GM12872 (cell line): ENCODE data around the gene PPP2R5B.

Source experiments
- TF ChIP-seq, protein P1 (sequence below): IDR thresholded peaks from 3 replicates; pipeline ENCODE4 v1.5.1; 2011; ENCODE audit warnings: low read depth, mild to moderate bottlenecking, low read length, moderate library complexity; ENCODE audit not compliant: insufficient read depth

Gene PPP2R5B

GRCh38 chr11:64885367-64886286 lies 38.9 kb upstream of the PPP2R5B start:
- TF ChIP-seq, protein P1, sequence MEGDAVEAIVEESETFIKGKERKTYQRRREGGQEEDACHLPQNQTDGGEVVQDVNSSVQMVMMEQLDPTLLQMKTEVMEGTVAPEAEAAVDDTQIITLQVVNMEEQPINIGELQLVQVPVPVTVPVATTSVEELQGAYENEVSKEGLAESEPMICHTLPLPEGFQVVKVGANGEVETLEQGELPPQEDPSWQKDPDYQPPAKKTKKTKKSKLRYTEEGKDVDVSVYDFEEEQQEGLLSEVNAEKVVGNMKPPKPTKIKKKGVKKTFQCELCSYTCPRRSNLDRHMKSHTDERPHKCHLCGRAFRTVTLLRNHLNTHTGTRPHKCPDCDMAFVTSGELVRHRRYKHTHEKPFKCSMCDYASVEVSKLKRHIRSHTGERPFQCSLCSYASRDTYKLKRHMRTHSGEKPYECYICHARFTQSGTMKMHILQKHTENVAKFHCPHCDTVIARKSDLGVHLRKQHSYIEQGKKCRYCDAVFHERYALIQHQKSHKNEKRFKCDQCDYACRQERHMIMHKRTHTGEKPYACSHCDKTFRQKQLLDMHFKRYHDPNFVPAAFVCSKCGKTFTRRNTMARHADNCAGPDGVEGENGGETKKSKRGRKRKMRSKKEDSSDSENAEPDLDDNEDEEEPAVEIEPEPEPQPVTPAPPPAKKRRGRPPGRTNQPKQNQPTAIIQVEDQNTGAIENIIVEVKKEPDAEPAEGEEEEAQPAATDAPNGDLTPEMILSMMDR = no peak

- TF ChIP-seq, protein P1 = no peak
These were observed 37.2 kb upstream of the PPP2R5B start for GRCh38 chr11:64887234-64887756.

DNA sequence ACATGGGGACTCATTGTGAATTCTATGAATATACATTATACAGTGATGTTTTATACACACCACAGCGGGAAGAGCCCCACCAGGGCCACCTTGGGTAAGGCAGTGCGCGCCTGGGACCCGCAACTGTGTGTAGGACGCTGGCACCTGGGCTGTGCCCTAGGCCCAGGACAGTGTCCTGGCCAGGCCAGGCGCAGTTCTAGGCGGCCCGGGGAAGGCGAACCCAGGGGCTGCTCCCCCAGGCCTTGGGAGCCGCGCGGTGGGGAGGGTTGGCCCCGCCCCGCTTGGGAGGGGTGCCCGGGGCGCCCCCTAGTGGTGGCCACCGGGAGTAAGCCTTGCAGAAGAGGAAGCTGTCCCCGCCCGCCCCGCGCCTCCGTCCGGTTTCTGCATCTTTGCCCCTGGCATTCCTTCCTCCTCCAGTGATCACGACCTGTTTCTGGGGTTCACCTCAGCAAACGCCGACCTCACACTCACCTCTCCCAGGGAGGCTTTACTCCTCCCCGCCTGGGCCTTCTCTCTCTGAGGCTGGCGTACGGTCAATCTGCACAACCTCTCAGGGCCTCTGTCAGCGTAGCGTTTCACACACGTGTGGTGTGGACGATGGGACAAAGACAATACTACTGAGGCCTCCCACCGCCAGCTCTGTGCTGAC lies 36.6 kb upstream of the PPP2R5B start:
- TF ChIP-seq, protein P1 = peak; percentile 90

GRCh38 chr11:64888406-64888728 lies 36.1 kb upstream of the PPP2R5B start:
- TF ChIP-seq, protein P1 = no peak

DNA sequence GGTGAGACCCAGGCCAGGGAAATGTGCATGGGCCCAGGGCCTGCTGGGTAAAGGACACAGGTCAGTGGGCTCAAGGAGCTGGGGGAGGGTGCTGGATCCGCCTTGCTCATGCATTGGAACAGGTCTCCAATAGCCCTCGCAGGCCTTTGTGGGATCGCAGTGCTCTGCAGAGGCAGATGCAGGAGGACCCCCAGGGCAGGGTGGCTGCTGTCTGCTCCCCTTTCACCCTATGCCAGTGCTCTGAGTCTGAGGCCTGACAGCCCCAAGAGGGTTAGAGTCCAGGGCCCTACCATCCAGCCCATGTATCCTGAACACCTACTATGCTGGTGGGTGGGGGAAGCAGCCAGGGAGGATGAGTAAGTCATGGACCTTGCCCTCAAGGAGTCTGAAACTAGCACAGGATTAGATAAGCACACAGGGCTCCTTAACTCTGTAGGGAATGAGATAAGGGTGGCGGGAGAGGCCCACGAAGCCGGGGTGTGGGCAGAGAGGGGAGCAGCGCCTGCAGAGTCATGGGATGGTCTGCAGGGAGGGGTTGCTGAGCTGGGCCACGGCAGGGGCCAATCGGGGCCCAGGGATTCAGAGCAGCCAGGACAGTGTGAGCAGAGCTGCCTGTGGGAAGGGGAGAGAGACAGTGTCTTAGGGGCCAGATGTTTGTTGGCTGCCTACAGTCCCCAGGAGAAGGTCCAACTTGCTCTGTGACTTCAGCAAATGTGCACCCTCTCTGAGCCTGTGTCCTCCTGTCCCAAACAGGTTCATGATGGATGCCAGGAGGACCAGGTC lies 35.6 kb upstream of the PPP2R5B start:
- TF ChIP-seq, protein P1 = no peak

GRCh38 chr11:64890522-64890939 lies 34.0 kb upstream of the PPP2R5B start:
- TF ChIP-seq, protein P1 = no peak
